Transverse colon (tissue), 3 donors: ENCODE results near the gene ZMYND11.

Experiments used
- CTCF ChIP-seq, 5 experiments: fragments of 200-600 bp in 3 of 5; fragments of 450-650 bp in 2 of 5; sonication (generic) in 3 of 5; IDR thresholded peaks; 1 replicate in 2 of 5; 2 replicates in 3 of 5; pipeline ENCODE4 v1.5.1; 2016 to 2017; ENCODE audit warnings: antibody characterized with exemption in 5 of 5, inconsistent platforms in 3 of 5, mild to moderate bottlenecking in 2 of 5, moderate library complexity in 1 of 5
- POLR2A ChIP-seq: fragments of 450-650 bp; IDR thresholded peaks from one replicate; pipeline ENCODE4 v1.6.1; 2016; ENCODE audit warnings: antibody characterized with exemption, mild to moderate bottlenecking, moderate library complexity

DNA sequence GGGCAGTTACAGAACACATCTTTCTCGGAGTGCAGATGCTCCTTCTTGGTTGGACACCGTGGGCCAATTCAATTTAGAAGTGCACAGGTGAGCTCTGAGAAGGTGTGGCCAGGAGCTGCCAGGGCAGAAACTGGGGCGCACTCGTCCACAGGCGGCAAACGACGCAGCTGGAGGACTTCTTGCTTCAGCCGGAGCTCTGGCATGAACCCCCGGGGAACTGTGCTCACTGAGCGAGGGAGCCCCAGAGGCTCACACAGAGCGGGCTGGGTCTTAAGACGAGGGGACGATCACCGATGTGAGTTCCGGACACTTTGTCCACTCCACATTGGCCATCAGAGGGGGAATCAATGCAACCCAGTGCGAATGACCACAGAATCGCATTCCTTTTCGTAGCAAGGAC lies 140.4 kb downstream of the ZMYND11 start:
- TF ChIP-seq CTCF (IDR thresholded peaks at IDR 0.05): no peak
- TF ChIP-seq POLR2A: no peak
